ENCODE measurements around the gene TMEM117. TPM values are rescaled to one million over a fixed set of nuclear protein-coding genes. Genes with fewer than 3 reads are reported as not detected.

Gene TMEM117
- total RNA-seq, 2 experiments from 2014 or later, result 0.95 to 7.1 TPM

DNA sequence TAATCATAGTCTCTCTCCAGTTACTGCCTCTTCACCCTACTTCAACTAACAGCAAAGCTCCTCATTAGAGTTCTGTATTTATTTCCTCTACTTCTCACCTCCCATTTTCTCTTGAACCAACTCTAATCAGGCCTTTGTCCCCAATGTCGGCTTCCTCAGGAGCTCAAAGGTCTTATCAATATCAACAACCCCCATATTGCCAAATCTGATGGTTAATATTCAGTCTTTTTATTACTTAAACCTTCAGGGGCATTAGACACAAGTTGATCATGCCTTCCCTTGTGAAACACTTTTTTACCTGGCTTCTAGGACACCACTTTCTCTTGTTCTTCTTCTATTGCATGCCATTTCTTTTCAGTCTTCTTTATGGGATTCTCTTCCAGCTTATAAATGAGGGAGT is 531.3 kb downstream of the TMEM117 start:
- no peak overlapping the region for H3K27ac ChIP-seq (ENCODE audit: low read depth, low read length, poor library complexity, severe bottlenecking)
- no peaks in the 10 kb centered on the region for H3K9me2 ChIP-seq (ENCODE audit: insufficient read depth, low read length)
- ChIA-PET POLR2A (no interaction called here), CTCF (ENCODE audit: unreplicated experiment) (no interaction called here)
- H3K36me3 ChIP-seq (ENCODE audit: insufficient read depth, low read length), result no peaks in the 10 kb centered on the region
- no peak overlapping the region for H3K4me2 ChIP-seq (ENCODE audit: low read length)
- H3K9me3 ChIP-seq (ENCODE audit: low read length), result no peaks in the 10 kb centered on the region
- no peaks in the 10 kb centered on the region for H3K79me2 ChIP-seq (ENCODE audit: insufficient read depth, low read depth, low read length)
- BruUV-seq (replicated peaks), result no TSS peak
- intact Hi-C loops (cut with micrococcal nuclease; ENCODE audit: unreplicated experiment), result no loop called here
- DNase-seq (ENCODE audit: low spot score), result no peak
- H2AFZ ChIP-seq (ENCODE audit: low read length), result no peak overlapping the region
- no peaks in the 10 kb centered on the region for H4K20me1 ChIP-seq (ENCODE audit: insufficient read depth, low read length)
- H3K4me1 ChIP-seq (ENCODE audit: insufficient read depth, low read length, poor library complexity, severe bottlenecking), result no peaks in the 10 kb centered on the region
- no peak overlapping the region for H3K4me3 ChIP-seq (ENCODE audit: low read depth, low read length, poor library complexity, severe bottlenecking)
- TF ChIP-seq, protein P1, sequence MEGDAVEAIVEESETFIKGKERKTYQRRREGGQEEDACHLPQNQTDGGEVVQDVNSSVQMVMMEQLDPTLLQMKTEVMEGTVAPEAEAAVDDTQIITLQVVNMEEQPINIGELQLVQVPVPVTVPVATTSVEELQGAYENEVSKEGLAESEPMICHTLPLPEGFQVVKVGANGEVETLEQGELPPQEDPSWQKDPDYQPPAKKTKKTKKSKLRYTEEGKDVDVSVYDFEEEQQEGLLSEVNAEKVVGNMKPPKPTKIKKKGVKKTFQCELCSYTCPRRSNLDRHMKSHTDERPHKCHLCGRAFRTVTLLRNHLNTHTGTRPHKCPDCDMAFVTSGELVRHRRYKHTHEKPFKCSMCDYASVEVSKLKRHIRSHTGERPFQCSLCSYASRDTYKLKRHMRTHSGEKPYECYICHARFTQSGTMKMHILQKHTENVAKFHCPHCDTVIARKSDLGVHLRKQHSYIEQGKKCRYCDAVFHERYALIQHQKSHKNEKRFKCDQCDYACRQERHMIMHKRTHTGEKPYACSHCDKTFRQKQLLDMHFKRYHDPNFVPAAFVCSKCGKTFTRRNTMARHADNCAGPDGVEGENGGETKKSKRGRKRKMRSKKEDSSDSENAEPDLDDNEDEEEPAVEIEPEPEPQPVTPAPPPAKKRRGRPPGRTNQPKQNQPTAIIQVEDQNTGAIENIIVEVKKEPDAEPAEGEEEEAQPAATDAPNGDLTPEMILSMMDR (conservative IDR thresholded peaks at IDR 0.05; ENCODE audit: low read length), result no peak
- TF ChIP-seq EZH2phosphoT487 (IDR thresholded peaks at IDR 0.05; ENCODE audit: borderline replicate concordance, low read depth, low read length), result no peak

DNA sequence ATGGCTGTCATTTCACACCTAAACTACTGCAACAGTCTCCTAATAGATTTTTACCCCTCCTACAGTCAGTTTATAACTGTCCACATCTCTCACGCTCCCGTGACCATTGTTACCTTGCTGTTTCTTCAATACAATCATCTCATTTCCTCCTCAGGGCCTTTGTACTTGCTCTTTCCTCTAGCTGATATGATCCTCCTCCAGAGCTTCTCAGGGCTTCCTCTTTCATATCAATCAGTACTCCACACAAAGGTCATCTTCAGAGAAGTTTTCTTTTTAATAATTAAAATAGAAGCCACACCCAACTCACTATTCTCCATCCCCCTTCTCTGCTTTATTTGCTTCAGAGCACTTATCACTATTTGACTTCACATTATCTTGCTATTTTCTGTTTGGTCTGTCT is 532.0 kb downstream of the TMEM117 start:
- ChIA-PET POLR2A (no interaction called here), CTCF (ENCODE audit: unreplicated experiment) (no interaction called here)
- intact Hi-C loops (cut with micrococcal nuclease; ENCODE audit: unreplicated experiment), result no loop called here
- BruUV-seq (replicated peaks), result no TSS peak
- Histone ChIP-seq H3K4me2 (ENCODE audit: low read length) (no peak overlapping the region), H3K9me3 (ENCODE audit: low read length) (no peaks in the 10 kb centered on the region), H3K4me1 (ENCODE audit: insufficient read depth, low read length, poor library complexity, severe bottlenecking) (no peaks in the 10 kb centered on the region), H3K9me2 (ENCODE audit: insufficient read depth, low read length) (no peaks in the 10 kb centered on the region), H2AFZ (ENCODE audit: low read length) (no peak overlapping the region), H3K36me3 (ENCODE audit: insufficient read depth, low read length) (no peaks in the 10 kb centered on the region), H4K20me1 (ENCODE audit: insufficient read depth, low read length) (no peaks in the 10 kb centered on the region), H3K4me3 (ENCODE audit: low read depth, low read length, poor library complexity, severe bottlenecking) (no peak overlapping the region), H3K27ac (ENCODE audit: low read depth, low read length, poor library complexity, severe bottlenecking) (no peak overlapping the region), H3K79me2 (ENCODE audit: insufficient read depth, low read depth, low read length) (no peaks in the 10 kb centered on the region)
- TF ChIP-seq EZH2phosphoT487 (IDR thresholded peaks at IDR 0.05; ENCODE audit: borderline replicate concordance, low read depth, low read length), result no peak
- TF ChIP-seq, protein P1 (conservative IDR thresholded peaks at IDR 0.05; ENCODE audit: low read length), result no peak
- no peak for DNase-seq (ENCODE audit: low spot score)

DNA sequence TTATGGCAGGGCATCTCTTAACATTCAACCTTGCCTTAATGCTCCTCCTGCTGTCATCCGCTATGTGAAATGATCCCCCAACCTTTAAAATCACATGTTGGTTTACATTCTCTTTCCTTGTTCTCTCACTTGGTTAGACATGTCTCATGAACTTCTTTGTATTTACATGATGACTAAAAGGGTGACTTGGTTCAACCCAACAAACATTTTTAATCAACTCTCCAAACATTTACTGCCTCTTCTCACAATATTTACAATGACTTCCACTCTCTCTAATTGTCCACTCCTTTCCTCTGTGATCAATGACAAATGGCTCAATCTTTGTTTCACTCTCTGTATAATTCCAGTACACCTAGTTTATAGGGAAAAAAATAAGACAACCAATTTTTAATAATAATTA is 534.1 kb downstream of the TMEM117 start:
- TF ChIP-seq, protein P1 (conservative IDR thresholded peaks at IDR 0.05; ENCODE audit: low read length), result no peak
- no peak for TF ChIP-seq EZH2phosphoT487 (IDR thresholded peaks at IDR 0.05; ENCODE audit: borderline replicate concordance, low read depth, low read length)
- no peak overlapping the region for H2AFZ ChIP-seq (ENCODE audit: low read length)
- H3K4me2 ChIP-seq (ENCODE audit: low read length), result no peak overlapping the region
- DNase-seq (ENCODE audit: low spot score), result no peak
- H3K9me3 ChIP-seq (ENCODE audit: low read length), result no peaks in the 10 kb centered on the region
- intact Hi-C loops (cut with micrococcal nuclease; ENCODE audit: unreplicated experiment), result no loop called here
- ChIA-PET POLR2A (no interaction called here), CTCF (ENCODE audit: unreplicated experiment) (no interaction called here)
- H3K79me2 ChIP-seq (ENCODE audit: insufficient read depth, low read depth, low read length), result no peaks in the 10 kb centered on the region
- H3K4me3 ChIP-seq (ENCODE audit: low read depth, low read length, poor library complexity, severe bottlenecking), result no peak overlapping the region
- no peaks in the 10 kb centered on the region for H3K36me3 ChIP-seq (ENCODE audit: insufficient read depth, low read length)
- BruUV-seq (replicated peaks), result no TSS peak
- H3K9me2 ChIP-seq (ENCODE audit: insufficient read depth, low read length), result no peaks in the 10 kb centered on the region
- no peaks in the 10 kb centered on the region for H3K4me1 ChIP-seq (ENCODE audit: insufficient read depth, low read length, poor library complexity, severe bottlenecking)
- H3K27ac ChIP-seq (ENCODE audit: low read depth, low read length, poor library complexity, severe bottlenecking), result no peak overlapping the region
- H4K20me1 ChIP-seq (ENCODE audit: insufficient read depth, low read length), result no peaks in the 10 kb centered on the region

Data from OCI-LY7 (cell line).